Glutamatergic neuron (in vitro differentiated cells): ENCODE measurements around the gene RAB31. TPM values are rescaled to one million over a fixed set of nuclear protein-coding genes. Genes with fewer than 3 reads are reported as not detected.

ENCODE experiments used
- DNase-seq: peaks from one replicate; pipeline ENCODE4 v3.0.0; 2022
- H3K27ac Mint-ChIP-seq: one replicate; pipeline ENCODE4 v1.8.0; 2020; ENCODE audit warnings: mild to moderate bottlenecking, mixed read lengths, inconsistent platforms; ENCODE audit not compliant: unreplicated experiment
- H3K27me3 Mint-ChIP-seq: one replicate; pipeline ENCODE4 v1.8.0; 2020; ENCODE audit warnings: mild to moderate bottlenecking, moderate library complexity, mixed read lengths, inconsistent platforms; ENCODE audit not compliant: unreplicated experiment
- H3K36me3 Mint-ChIP-seq: one replicate; pipeline ENCODE4 v1.8.0; 2020; ENCODE audit warnings: mild to moderate bottlenecking, mixed read lengths, inconsistent platforms; ENCODE audit not compliant: unreplicated experiment
- H3K4me1 Mint-ChIP-seq: one replicate; pipeline ENCODE4 v1.8.0; 2020; ENCODE audit warnings: mild to moderate bottlenecking, low read depth, mixed read lengths, inconsistent platforms; ENCODE audit not compliant: unreplicated experiment
- H3K4me3 Mint-ChIP-seq: one replicate; pipeline ENCODE4 v1.8.0; 2020; ENCODE audit warnings: mild to moderate bottlenecking, mixed read lengths, inconsistent platforms; ENCODE audit not compliant: unreplicated experiment
- H3K9me3 Mint-ChIP-seq: one replicate; pipeline ENCODE4 v1.8.0; 2020; ENCODE audit warnings: mild to moderate bottlenecking, moderate library complexity, mixed read lengths, inconsistent platforms; ENCODE audit not compliant: unreplicated experiment
- CTCF ChIP-seq: fragments of 200-600 bp; sonication (generic); IDR thresholded peaks from one replicate; pipeline ENCODE4 v1.5.0; 2021; ENCODE audit not compliant: partially characterized antibody, unreplicated experiment
- long read RNA-seq: library from polyadenylated mRNA; unstranded; transcript quantifications from one replicate; pipeline ENCODE4 v2.0.0, GENCODE V29; 2020; ENCODE audit not compliant: unreplicated experiment
- total RNA-seq: library from RNA; stranded (reverse); fragmentation: NEBNext Ultra II Directional; extraction: Animal tissue kit (Norgen Biotek cat#: 25700); gene quantifications from one replicate; pipeline ENCODE4 v1.2.1, GENCODE V29; 2021; ENCODE audit not compliant: unreplicated experiment

The RAB31 gene
- total RNA-seq, result 4.1 TPM
- long read RNA-seq, full-length matches to known transcripts, result 1 of 1 reads
- long read RNA-seq, partial matches to known transcripts, result 0 of 1 reads
- long read RNA-seq, other reads (novel, unspliced or antisense), result 0 of 1 reads

GRCh38 chr18:9708057-9708433 is at the start of gene RAB31:
Gene RAB31, plus strand, starts transcription at chr18:9708301. Its CDS starts 105 bp downstream, at chr18:9708406.
- Mint-ChIP-seq H3K9me3 (peaks cover 3% of the 10 kb centered on the region), H3K36me3 (no peaks in the 10 kb centered on the region), H3K4me3 (peak within 1 kb of the TSS; percentile 83), H3K4me1 (peaks cover 3% of the 10 kb centered on the region), H3K27ac (no peak within 1 kb of the TSS), H3K27me3 (peaks cover 15% of the 10 kb centered on the region)
- TF ChIP-seq CTCF, result no peak
- peak; percentile 45 for DNase-seq

- no peak for DNase-seq
- no peaks in the 10 kb centered on the region for H3K36me3 Mint-ChIP-seq
- no peak overlapping the region for H3K4me3 Mint-ChIP-seq
- no peaks in the 10 kb centered on the region for H3K4me1 Mint-ChIP-seq
- no peak for TF ChIP-seq CTCF
- H3K9me3 Mint-ChIP-seq, result no peaks in the 10 kb centered on the region
- no peak overlapping the region for H3K27ac Mint-ChIP-seq
- H3K27me3 Mint-ChIP-seq, result peaks cover 1% of the 10 kb centered on the region
These were observed 48.4 kb upstream of the RAB31 start for GRCh38 chr18:9659499-9660375.

GRCh38 chr18:9661564-9661963 is 46.5 kb upstream of the RAB31 start:
- H3K9me3 Mint-ChIP-seq, result no peaks in the 10 kb centered on the region
- no peaks in the 10 kb centered on the region for H3K27me3 Mint-ChIP-seq
- H3K36me3 Mint-ChIP-seq, result no peaks in the 10 kb centered on the region
- DNase-seq, result no peak
- H3K4me3 Mint-ChIP-seq, result no peak overlapping the region
- TF ChIP-seq CTCF, result no peak
- H3K4me1 Mint-ChIP-seq, result no peaks in the 10 kb centered on the region
- no peak overlapping the region for H3K27ac Mint-ChIP-seq

GRCh38 chr18:9663377-9663776 is 44.7 kb upstream of the RAB31 start:
- Mint-ChIP-seq H3K4me1 (no peaks in the 10 kb centered on the region), H3K27ac (no peak overlapping the region), H3K27me3 (no peaks in the 10 kb centered on the region), H3K36me3 (no peaks in the 10 kb centered on the region), H3K4me3 (no peak overlapping the region), H3K9me3 (peaks cover 1% of the 10 kb centered on the region)
- DNase-seq, result no peak
- TF ChIP-seq CTCF, result no peak

- Mint-ChIP-seq H3K4me1 (no peaks in the 10 kb centered on the region), H3K27me3 (no peaks in the 10 kb centered on the region), H3K27ac (no peak overlapping the region), H3K9me3 (peaks cover 1% of the 10 kb centered on the region), H3K36me3 (no peaks in the 10 kb centered on the region), H3K4me3 (no peak overlapping the region)
- DNase-seq, result no peak
- no peak for TF ChIP-seq CTCF
These were observed 42.8 kb upstream of the RAB31 start for GRCh38 chr18:9665314-9665713.
